Inferior parietal cortex (tissue), 1 donor: ENCODE results near the gene CRYL1.

Source experiments
- DNase-seq: peaks from one replicate; pipeline ENCODE4 v3.0.0-alpha.2; 2016; ENCODE audit errors: extremely low spot score

CRYL1 gene

GRCh38 chr13:20373861-20374260 lies 151.8 kb downstream of the CRYL1 start:
- DNase-seq, result no peak

GRCh38 chr13:20371825-20372224 lies 153.8 kb downstream of the CRYL1 start:
- DNase-seq, result no peak

GRCh38 chr13:20370815-20371421 lies 154.7 kb downstream of the CRYL1 start:
- DNase-seq, result no peak

GRCh38 chr13:20369886-20370361 lies 155.7 kb downstream of the CRYL1 start:
- no peak for DNase-seq

- no peak for DNase-seq
These were observed 159.6 kb downstream of the CRYL1 start for GRCh38 chr13:20366056-20366455.

- no peak for DNase-seq
These were observed 162.1 kb downstream of the CRYL1 start for GRCh38 chr13:20363603-20364002.

- no peak for DNase-seq
These were observed 162.5 kb downstream of the CRYL1 start for GRCh38 chr13:20363172-20363571.

- DNase-seq, result no peak
These were observed 163.1 kb downstream of the CRYL1 start for GRCh38 chr13:20362484-20363041.

GRCh38 chr13:20360835-20361412 lies 164.7 kb downstream of the CRYL1 start:
- DNase-seq, result no peak

GRCh38 chr13:20360041-20360491 lies 165.6 kb downstream of the CRYL1 start:
- DNase-seq, result no peak

GRCh38 chr13:20359335-20359734 lies 166.3 kb downstream of the CRYL1 start:
- DNase-seq, result no peak

GRCh38 chr13:20358022-20358421 lies 167.6 kb downstream of the CRYL1 start:
- no peak for DNase-seq

- DNase-seq, result no peak
These were observed 169.2 kb downstream of the CRYL1 start for GRCh38 chr13:20356444-20356843.

GRCh38 chr13:20354722-20355121 lies 170.9 kb downstream of the CRYL1 start:
- no peak for DNase-seq

GRCh38 chr13:20353973-20354372 lies 171.7 kb downstream of the CRYL1 start:
- DNase-seq, result no peak
